COLO668 (cell line): ENCODE measurements around the gene ZNF431.
A peak's percentile ranks its signal among the peaks of the same experiment; 100 is the strongest.
"Not testable (repeated sequence)": the region's sequence is repeated elsewhere in the genome, so short reads cannot be mapped to it uniquely, and the experiment has no call there.

ENCODE experiments used
- DNase-seq: peaks from one replicate; lab custom pipeline; 2025; ENCODE audit not compliant: unreplicated experiment; lab: John Stamatoyannopoulos, UW

ZNF431 gene

GRCh38 chr19:21143854-21144253, 2.0 kb downstream of the ZNF431 start:
- no peak for DNase-seq

- no peak for DNase-seq
These were observed 5.7 kb downstream of the ZNF431 start for GRCh38 chr19:21147540-21147939.

GRCh38 chr19:21148681-21149080, 6.8 kb downstream of the ZNF431 start:
- no peak for DNase-seq

DNA sequence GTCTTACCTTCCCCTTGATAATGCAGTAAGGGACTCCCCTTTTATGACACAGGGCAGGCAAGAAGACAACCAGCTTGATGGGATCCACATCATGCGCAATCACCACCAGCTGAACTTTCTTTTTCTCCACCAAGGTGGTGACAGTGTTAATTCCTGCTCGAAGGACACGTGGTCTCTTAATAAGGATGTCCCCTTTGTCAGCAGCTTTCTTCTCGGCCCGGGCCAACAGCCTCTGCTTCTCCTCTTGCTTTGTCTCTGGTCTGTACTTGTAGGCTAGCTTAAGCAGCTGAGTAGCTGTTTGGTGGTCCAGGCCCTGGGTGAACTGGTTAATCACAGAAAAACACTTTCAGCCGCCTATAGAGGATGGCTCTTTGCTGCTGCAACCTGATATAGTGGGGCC, 8.0 kb downstream of the ZNF431 start:
- DNase-seq, result no peak

- DNase-seq, result no peak
These were observed 9.6 kb downstream of the ZNF431 start for GRCh38 chr19:21151460-21151859.

- DNase-seq, result no peak
These were observed 16.8 kb downstream of the ZNF431 start for GRCh38 chr19:21158523-21159135.

- no peak for DNase-seq
These were observed 22.7 kb downstream of the ZNF431 start for GRCh38 chr19:21164541-21164940.

DNA sequence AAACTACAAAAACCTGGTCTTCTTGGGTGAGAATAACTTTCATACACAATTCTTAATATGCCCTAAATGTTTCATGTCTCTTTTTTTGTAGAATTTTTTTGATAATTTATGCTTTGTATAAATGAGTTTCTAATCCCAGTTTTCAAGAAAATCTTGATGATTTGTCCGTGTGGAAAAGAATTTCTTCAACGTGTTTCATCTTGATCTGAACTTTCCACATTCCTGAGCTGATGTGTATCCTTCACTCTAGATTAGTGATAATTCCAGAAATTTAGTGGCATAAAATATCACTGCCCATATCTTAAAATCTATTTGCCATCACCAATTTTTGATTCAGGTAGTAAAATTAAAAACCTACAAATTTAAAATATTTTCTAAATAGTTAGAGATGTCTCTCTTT, 24.6 kb downstream of the ZNF431 start:
- DNase-seq, result no peak

DNA sequence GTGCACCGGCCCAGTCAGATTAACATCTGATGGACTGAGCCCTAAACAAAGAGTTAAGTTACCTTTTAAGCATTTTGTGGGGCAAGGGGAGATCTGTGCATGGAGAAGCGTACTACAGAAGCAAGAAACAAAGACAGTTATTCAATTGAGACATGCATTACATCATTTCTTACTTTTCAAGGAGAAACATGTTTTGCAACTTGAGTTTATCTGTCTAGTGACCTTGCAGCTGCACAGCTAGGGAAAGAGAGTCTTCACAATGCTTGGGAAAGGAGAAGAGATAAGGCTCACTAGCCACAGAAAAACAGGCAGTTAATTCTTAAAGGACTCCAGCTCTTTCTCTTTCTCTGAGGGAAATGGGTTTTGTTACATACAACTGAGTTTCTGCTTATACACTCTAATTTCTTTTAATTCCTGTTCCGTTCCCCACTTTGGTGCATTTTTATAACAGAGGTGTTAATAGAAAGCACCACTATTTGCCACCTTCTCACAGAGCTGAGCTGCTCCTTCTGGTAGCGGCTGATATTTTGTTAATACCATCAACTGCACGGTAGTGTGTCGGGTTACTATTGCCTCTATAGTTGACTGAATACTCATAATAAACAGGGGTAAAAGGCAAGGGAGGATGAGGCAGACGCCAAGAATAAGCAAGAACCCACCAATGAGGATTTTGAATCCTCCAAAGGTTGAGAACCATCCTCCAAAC, 55.9 kb downstream of the ZNF431 start:
- no peak for DNase-seq

- DNase-seq, result peak; percentile 3
These were observed 61.1 kb downstream of the ZNF431 start for GRCh38 chr19:21202865-21203494.

DNA sequence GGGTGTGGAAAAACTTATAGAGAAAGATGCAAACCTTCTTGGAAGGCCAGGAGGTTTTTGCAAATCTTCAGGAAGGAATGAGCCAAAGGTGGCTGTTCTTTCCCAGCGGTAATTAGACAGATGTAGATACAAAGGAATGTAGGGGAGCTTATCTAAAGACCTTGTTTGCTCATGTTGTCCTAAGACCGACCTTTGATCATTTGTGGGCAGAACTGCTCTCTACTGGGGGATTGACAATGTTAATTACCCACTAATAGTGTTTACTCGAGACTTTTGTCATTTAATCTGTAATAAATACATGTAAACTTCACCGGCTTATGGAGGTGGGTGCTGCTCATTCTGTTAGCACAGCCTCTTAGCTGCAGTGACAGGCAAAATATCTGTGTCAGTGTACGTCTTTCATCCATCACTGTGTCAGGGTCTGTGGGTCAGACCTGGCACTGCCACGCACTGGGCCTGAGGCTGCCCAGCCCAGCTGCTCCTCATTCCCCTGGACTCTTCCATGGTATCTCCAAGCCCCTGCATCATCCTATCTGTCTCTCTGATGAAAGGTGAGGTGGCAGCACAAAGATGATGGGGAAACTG, 68.3 kb downstream of the ZNF431 start:
- no peak for DNase-seq

- no peak for DNase-seq
These were observed 79.9 kb downstream of the ZNF431 start for GRCh38 chr19:21221693-21222092.

- DNase-seq, result not testable (repeated sequence)
These were observed 88.1 kb downstream of the ZNF431 start for GRCh38 chr19:21229938-21230337.

GRCh38 chr19:21233691-21234090, 91.9 kb downstream of the ZNF431 start:
- DNase-seq, result no peak

DNA sequence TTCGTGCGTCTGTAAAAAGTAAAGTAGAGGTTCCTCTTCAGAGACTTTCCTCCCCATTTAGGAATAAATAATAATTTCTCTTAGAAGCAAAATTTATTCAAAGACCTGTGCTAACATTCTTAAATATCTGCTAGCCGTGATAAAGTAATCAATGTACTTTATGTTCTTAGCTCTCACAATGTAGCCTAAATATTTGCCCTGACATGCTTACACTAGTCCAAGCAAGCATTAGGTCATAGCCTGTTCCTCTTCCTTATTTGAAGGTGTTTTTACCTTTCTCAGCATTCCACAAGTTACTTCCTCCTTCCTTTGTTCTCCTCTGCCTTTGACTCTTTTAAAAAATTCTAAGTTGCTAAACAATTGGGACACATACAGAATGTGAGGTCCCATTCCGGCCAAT, 94.9 kb downstream of the ZNF431 start:
- DNase-seq, result not testable (repeated sequence)

- DNase-seq, result no peak
These were observed 96.8 kb downstream of the ZNF431 start for GRCh38 chr19:21238670-21239069.
